Activated naive CD4-positive, alpha-beta T cell treated with anti-CD3 and anti-CD28 coated beads for 36 hours (primary cell): Measurements from ENCODE around the gene BCL6B. TPM values are rescaled to one million over a fixed set of nuclear protein-coding genes. Genes with fewer than 3 reads are reported as not detected.

ENCODE experiments used
- CTCF ChIA-PET: fragments of 350-600 bp; sonication (Branson Sonifier 250); formaldehyde crosslinking; loops from one replicate; lab custom pipeline; 2021; ENCODE audit warnings: antibody characterized with exemption; lab: Charles Lee
- DNase-seq: peaks from one replicate; pipeline ENCODE4 v3.0.0-alpha.2; 2020
- H3K27ac Mint-ChIP-seq: one replicate; pipeline ENCODE4 v1.8.0; 2021; ENCODE audit warnings: mild to moderate bottlenecking, mixed read lengths
- H3K27me3 Mint-ChIP-seq: one replicate; pipeline ENCODE4 v1.8.0; 2021; ENCODE audit warnings: low read depth, mixed read lengths
- H3K36me3 Mint-ChIP-seq: one replicate; pipeline ENCODE4 v1.8.0; 2021; ENCODE audit warnings: low read depth, mixed read lengths
- H3K4me1 Mint-ChIP-seq: one replicate; pipeline ENCODE4 v1.8.0; 2021; ENCODE audit warnings: low read depth, mixed read lengths
- H3K4me3 Mint-ChIP-seq: one replicate; pipeline ENCODE4 v1.8.0; 2021; ENCODE audit warnings: mild to moderate bottlenecking, moderate library complexity, mixed read lengths
- H3K9me3 Mint-ChIP-seq: one replicate; pipeline ENCODE4 v1.8.0; 2021; ENCODE audit warnings: mixed read lengths
- intact Hi-C: fragments of 100-400 bp; cut with micrococcal nuclease; formaldehyde crosslinking; loops from one replicate; pipeline ENCODE4 v1.15.1; 2023
- total RNA-seq, 2 experiments: library from RNA; stranded (reverse); gene quantifications; one replicate each; pipeline ENCODE4 v1.2.3, GENCODE V29; 2021

BCL6B gene
- total RNA-seq, 2 experiments from 2014 or later, result 0.62 to 0.74 TPM

DNA sequence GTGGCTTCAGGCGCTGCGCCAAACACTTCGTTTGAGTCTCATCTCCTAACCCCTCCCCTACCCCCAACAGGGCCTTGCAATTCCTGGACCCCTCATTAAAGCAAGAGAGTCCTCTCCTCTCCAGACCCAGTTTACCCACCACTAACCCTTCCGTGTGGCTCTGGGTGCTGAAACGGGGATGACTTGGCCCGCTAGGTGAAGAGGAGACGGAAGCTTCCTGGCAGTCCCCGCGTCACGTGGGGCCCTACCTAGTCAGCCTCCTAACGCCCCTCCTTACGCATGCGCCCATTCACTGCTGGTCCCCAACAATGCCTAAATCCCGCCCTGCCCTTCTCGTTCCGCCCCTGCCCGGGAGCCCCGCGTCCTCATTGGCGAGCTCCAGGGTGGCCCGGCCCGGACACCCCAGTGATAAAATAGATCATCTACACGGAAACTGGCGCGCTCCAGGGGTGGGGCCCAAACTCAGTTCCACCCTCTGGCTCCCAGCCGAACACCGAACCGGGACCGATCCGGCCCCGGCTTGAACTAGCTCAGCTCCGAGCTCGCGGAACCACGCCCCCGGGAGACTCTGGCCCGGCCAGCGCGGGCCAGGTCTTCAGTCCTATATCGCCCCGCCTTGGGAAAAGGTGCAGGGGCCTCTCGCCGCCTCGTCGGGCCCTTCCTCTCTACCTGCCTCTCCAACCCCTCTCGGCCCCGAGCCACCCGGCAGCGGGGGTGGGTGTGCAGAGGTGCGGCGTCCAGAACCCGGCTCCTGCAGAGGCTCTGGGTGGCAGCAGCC, 12.9 kb downstream of the BCL6B start, which contains the start of gene SLC16A13:
Gene SLC16A13 (plus strand): TSS at position 425 of the 778 bp plus-strand sequence. CDS start 368 bp downstream, outside the sequence.
- Mint-ChIP-seq H3K9me3 (peaks cover 2% of the 10 kb centered on the region), H3K27ac (peak within 1 kb of the TSS; percentile 99), H3K4me1 (peaks cover 49% of the 10 kb centered on the region), H3K36me3 (peaks cover 6% of the 10 kb centered on the region), H3K27me3 (no peaks in the 10 kb centered on the region), H3K4me3 (peak within 1 kb of the TSS; percentile 96)
- intact Hi-C loops, result loop anchor here (1.0 kb wide), 4 partner anchors 8 to 25 kb away; partner anchors contain the start of gene BCL6B
- CTCF ChIA-PET, result interaction anchor here (0.8 to 5.7 kb wide), 5 partner anchors 10 to 369 kb away, joined by 3 to 37 read pairs (median 6); partner anchors contain the start of gene BCL6B
- DNase-seq, result peak; percentile 99

DNA sequence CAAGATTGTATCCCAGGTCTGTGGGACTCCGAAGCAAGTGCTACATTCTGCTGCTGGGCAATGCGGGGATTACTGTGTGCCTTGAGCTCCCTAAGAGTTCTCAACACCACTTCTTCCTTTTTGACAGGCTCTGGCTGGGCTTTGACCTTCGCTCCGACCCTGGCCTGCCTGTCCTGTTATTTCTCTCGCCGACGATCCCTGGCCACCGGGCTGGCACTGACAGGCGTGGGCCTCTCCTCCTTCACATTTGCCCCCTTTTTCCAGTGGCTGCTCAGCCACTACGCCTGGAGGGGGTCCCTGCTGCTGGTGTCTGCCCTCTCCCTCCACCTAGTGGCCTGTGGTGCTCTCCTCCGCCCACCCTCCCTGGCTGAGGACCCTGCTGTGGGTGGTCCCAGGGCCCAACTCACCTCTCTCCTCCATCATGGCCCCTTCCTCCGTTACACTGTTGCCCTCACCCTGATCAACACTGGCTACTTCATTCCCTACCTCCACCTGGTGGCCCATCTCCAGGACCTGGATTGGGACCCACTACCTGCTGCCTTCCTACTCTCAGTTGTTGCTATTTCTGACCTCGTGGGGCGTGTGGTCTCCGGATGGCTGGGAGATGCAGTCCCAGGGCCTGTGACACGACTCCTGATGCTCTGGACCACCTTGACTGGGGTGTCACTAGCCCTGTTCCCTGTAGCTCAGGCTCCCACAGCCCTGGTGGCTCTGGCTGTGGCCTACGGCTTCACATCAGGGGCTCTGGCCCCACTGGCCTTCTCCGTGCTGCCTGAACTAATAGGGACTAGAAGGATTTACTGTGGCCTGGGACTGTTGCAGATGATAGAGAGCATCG, 15.4 kb downstream of the BCL6B start:
- Mint-ChIP-seq H3K4me3 (peak overlapping the region; percentile 11), H3K9me3 (no peaks in the 10 kb centered on the region), H3K4me1 (peaks cover 46% of the 10 kb centered on the region), H3K27me3 (no peaks in the 10 kb centered on the region), H3K36me3 (peaks cover 3% of the 10 kb centered on the region), H3K27ac (no peak overlapping the region)
- intact Hi-C loops, result no loop called here
- CTCF ChIA-PET, result interaction anchor here (0.6 to 5.7 kb wide), 8 partner anchors 7 to 140 kb away, joined by 3 to 37 read pairs (median 4); partner anchors contain the start of gene BCL6B
- no peak for DNase-seq

DNA sequence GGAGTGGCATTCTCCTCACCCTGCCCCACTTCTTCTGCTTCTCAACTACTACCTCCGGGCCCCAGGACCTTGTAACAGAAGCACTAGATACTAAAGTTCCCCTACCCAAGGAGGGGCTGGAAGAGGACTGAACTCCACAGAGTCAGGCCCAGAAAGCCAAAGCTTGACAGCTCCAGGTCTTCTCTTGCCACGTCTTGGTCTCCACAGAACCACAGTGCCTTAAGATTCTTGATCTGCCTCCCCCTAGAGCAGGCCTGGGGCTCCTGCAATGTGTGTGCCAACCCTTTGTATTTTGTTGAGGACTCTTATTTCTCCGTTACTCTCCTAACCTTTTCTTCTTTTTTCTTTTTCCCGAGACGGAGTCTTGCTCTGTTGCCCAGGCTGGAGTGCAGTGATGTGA, 17.0 kb downstream of the BCL6B start:
- CTCF ChIA-PET, result interaction anchor here (5.7 kb wide), 1 partner anchor 17 kb away, joined by 37 read pairs; the partner anchor contains the start of gene BCL6B
- Mint-ChIP-seq H3K27me3 (no peaks in the 10 kb centered on the region), H3K4me1 (peaks cover 40% of the 10 kb centered on the region), H3K36me3 (peaks cover 3% of the 10 kb centered on the region), H3K27ac (no peak overlapping the region), H3K9me3 (no peaks in the 10 kb centered on the region), H3K4me3 (no peak overlapping the region)
- DNase-seq, result no peak
- intact Hi-C loops, result loop anchor here (10.0 kb wide), 1 partner anchor 535 kb away; the partner anchor contains the start of gene CD68

DNA sequence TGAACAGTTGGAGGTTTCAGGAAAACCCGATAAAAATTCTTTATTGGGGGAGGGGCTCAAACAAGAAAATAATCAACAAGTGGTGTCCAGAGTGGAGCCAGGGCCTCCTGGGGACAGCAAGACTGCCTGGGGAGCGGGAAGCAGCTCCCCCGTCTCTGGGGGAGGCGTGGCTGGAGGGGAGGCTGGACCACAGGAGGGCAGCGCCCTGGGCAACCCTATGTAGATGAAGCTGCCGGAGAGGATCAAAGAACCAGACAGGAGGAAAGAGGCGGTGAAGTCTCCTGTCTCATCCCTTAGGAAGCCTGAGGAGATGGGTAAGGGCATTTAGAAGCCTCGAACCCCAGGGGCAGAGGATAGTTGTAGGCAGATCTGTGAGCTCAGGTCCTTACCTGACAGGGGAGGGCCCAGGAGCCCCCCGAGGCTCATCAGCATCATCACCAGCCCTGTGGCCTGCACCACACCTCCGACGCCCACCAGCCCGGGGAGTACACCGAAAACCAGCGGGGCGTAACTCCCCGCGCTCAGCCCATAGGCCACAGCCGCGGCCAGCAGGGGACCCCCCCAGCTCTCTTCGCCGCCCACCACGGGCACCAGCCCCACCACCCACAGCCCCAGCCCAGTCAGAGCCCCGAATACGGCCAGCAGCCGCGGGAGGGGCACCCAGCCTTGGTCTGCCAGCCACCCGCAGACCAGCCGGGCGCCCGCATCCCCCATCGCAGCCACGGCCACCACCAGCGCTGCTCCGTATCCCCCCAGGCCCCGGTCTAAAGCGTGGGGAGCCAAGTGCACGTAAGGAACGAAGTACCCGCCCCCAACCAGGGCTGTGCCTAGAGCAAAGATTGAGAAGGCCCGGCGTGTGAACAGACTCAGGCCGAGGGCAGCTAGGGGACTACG, 19.0 kb downstream of the BCL6B start:
- Mint-ChIP-seq H3K9me3 (no peaks in the 10 kb centered on the region), H3K27me3 (no peaks in the 10 kb centered on the region), H3K4me3 (peak overlapping the region; percentile 70), H3K27ac (peak overlapping the region; percentile 63), H3K4me1 (peaks cover 45% of the 10 kb centered on the region), H3K36me3 (no peaks in the 10 kb centered on the region)
- intact Hi-C loops, result loop anchor here (10.0 kb wide), 1 partner anchor 533 kb away; the partner anchor contains the start of gene CD68
- CTCF ChIA-PET, result interaction anchor here (0.6 to 1.5 kb wide), 2 partner anchors 77 to 91 kb away, joined by 3 to 6 read pairs; no protein-coding TSS in a partner anchor
- DNase-seq, result no peak

DNA sequence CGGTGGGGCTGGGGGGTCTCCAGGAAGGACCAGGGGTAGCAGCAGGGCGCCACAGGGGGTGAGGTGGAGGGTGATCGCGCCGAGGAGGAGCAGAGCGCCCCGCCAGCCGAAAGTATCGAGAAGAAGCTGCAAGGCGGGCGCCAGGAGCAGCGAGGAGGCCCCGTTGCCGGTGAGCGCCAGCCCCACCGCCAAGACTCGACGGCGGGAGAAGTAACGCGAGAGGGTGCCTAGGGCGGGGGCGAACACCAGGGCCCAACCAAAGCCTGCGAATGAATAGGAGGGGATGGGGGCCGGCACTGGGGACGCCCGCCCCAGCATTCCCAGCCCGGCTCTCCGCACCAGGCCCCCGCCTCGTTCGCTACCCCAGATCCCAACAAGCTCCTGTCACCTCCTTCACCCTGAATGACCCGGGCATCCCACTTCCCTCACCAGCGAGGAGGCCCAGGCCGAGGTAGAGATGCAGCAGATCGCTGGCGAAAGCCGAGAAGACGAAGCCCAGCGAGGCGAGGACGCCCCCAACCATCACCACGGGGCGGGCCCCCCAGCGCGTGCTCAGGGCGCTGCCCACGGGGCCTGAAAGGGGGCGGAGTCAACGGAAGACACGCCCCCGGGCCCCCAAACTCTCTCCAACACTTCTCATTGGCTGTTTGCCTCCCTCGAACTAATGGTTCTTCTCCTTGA, 19.8 kb downstream of the BCL6B start:
- Mint-ChIP-seq H3K27ac (peak overlapping the region; percentile 63), H3K9me3 (no peaks in the 10 kb centered on the region), H3K36me3 (no peaks in the 10 kb centered on the region), H3K4me3 (peak overlapping the region; percentile 70), H3K4me1 (peaks cover 44% of the 10 kb centered on the region), H3K27me3 (no peaks in the 10 kb centered on the region)
- CTCF ChIA-PET, result interaction anchor here (0.6 to 1.5 kb wide), 2 partner anchors 77 to 90 kb away, joined by 3 to 6 read pairs; no protein-coding TSS in a partner anchor
- intact Hi-C loops, result loop anchor here (1.0 to 10.0 kb wide), 2 partner anchors 7 to 532 kb away; partner anchors contain the start of gene CD68
- DNase-seq, result peak; percentile 63

DNA sequence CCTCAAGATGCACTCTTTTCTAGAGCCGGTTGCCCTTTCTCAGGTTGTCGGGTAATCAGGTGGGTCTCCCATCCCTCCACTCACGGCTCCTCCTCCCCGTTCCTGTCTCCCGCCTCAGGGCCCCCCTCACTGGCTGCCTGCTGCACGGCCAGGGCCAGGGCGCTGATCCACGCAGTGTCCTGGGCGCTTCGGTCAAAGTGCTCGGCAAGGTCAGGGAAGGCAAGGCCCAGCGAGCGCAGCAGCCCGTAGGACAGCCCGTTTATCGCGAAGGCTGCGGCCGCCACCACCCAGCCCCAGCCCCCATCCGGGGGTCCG, 20.3 kb downstream of the BCL6B start:
- intact Hi-C loops, result loop anchor here (1.0 to 10.0 kb wide), 2 partner anchors 8 to 532 kb away; partner anchors contain the start of gene CD68
- H3K4me1 Mint-ChIP-seq, result peaks cover 45% of the 10 kb centered on the region
- no peaks in the 10 kb centered on the region for H3K27me3 Mint-ChIP-seq
- peak overlapping the region; percentile 70 for H3K4me3 Mint-ChIP-seq
- no peaks in the 10 kb centered on the region for H3K9me3 Mint-ChIP-seq
- no peak overlapping the region for H3K27ac Mint-ChIP-seq
- no peak for DNase-seq
- no peaks in the 10 kb centered on the region for H3K36me3 Mint-ChIP-seq
- CTCF ChIA-PET, result interaction anchor here (0.8 to 12.1 kb wide), 3 partner anchors 92 to 178 kb away, joined by 3 to 238 read pairs (median 4); no protein-coding TSS in a partner anchor

DNA sequence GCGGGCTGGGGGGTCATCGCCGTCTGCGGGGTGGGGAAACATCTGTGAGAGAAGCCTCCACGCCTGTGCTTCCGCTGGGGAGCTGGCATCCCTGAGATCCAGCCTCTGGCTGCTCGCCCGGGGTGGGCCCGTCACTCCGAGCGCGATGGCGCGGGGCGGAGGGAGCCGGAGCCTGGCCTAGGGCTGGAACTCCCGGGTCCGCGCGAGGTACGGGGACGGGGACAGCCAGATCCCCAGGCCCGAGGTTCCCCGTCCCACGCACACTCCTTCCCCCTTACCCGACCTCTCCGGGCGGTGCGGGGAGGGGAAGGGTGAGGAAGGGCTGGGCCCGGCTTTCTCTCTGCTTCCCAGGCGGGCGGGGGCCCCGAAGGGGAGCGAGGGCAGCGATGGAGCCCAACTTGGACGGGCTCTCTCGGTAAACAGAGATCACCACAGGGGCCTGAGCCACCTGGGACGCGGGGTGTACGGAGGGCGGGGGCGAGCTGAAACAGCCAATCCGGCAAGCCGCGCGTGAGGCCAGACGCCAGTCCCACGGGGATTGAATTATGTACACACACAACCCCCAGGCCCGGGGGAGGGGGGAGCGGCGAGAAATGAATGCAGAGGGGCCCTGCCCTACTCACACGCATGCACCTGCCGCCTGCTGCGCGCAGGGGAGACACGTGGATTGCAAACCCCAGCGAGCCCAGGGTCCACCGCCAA, 20.8 kb downstream of the BCL6B start, which contains the start of gene SLC16A11:
Gene SLC16A11 (minus strand): TSS at position 596 of the 702 bp plus-strand sequence. CDS start 579 bp downstream, at position 17.
- intact Hi-C loops, result loop anchor here (1.0 to 10.0 kb wide), 2 partner anchors 8 to 531 kb away; partner anchors contain the start of gene CD68
- Mint-ChIP-seq H3K27ac (no peak within 1 kb of the TSS), H3K27me3 (no peaks in the 10 kb centered on the region), H3K9me3 (no peaks in the 10 kb centered on the region), H3K4me3 (peak within 1 kb of the TSS; percentile 70), H3K36me3 (no peaks in the 10 kb centered on the region), H3K4me1 (peaks cover 40% of the 10 kb centered on the region)
- CTCF ChIA-PET, result interaction anchor here (0.8 to 12.1 kb wide), 4 partner anchors 92 to 177 kb away, joined by 3 to 238 read pairs (median 4); no protein-coding TSS in a partner anchor
- DNase-seq, result peak; percentile 55

DNA sequence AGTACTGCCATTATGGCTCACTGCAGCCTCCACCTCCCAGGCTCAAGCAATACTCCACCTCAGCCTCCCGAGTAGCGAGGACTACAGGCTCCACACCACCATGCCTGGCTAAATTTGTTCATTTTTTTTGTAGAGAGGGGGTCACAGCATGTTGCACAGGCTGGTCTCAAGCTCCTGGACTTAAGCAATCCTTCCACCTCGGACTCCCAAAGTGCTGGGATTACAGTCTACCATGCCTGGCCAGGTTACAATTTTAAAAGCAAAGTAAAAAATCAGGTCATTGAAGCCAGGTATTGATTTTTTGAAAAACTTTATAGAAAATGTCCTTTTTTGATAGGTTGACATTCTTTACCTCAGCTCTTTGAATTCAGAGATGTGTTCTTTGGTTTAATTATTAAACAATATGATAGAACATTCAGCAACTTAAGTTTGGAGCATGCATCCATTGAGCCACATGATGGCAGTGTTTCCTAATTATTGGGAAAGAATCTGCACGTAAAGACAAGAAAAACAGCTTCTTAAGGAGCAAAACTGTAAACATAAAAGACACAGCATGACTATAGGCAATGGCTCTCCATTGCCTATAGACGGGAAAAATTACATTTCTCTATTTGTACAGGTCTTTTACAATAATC, 22.8 kb downstream of the BCL6B start:
- Mint-ChIP-seq H3K27ac (no peak overlapping the region), H3K4me1 (peaks cover 36% of the 10 kb centered on the region), H3K27me3 (no peaks in the 10 kb centered on the region), H3K4me3 (peak overlapping the region; percentile 52), H3K9me3 (no peaks in the 10 kb centered on the region), H3K36me3 (no peaks in the 10 kb centered on the region)
- DNase-seq, result peak; percentile 67
- CTCF ChIA-PET, result interaction anchor here (0.7 to 12.1 kb wide), 25 partner anchors 9 to 530 kb away, joined by 3 to 238 read pairs (median 4); partner anchors contain the start of genes BCL6B and SLC16A13
- intact Hi-C loops, result loop anchor here (1.0 to 10.0 kb wide), 6 partner anchors 87 to 529 kb away; partner anchors contain the start of genes CD68 and SLC2A4

DNA sequence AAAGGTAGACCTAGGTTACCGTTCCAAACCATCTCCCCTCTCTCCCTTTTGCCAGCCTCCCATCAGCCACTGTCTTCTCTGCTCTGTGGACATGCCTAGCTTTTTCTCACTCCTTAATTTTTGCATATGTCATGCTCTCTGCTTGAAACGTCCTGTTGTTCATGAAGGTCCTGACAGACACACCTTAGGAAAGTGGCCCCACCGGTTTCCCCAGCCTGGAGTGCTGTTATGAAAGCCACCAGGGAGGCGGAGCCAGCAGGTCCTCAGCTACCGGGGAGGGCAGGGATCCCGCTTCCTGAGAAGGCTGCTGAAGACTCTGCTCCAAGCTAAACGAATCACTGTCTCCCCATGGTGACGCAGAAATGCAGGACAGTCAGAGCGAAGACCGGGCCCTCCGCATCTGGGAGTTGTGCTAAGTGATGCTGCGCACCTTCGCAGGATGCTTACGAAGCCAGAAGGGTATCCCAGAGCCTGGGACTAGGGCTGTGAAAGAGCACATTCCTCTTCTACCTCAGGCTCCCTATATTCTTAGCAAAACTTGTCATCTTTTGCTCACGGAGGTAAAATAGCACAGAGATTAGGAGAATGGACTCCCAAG, 23.4 kb downstream of the BCL6B start:
- intact Hi-C loops, result loop anchor here (2.0 to 10.0 kb wide), 5 partner anchors 87 to 529 kb away; partner anchors contain the start of genes CD68 and SLC2A4
- Mint-ChIP-seq H3K27ac (peak overlapping the region; percentile 52), H3K9me3 (no peaks in the 10 kb centered on the region)

More for the DNA sequence above, 23.4 kb downstream of the BCL6B start:
- CTCF ChIA-PET, result interaction anchor here (0.7 to 12.1 kb wide), 21 partner anchors 10 to 529 kb away, joined by 3 to 238 read pairs (median 4); partner anchors contain the start of gene SLC16A13
- Mint-ChIP-seq H3K36me3 (no peaks in the 10 kb centered on the region), H3K27me3 (no peaks in the 10 kb centered on the region), H3K4me3 (peak overlapping the region; percentile 52), H3K4me1 (peaks cover 36% of the 10 kb centered on the region)
- peak; percentile 61 for DNase-seq
